Anterior cingulate cortex (tissue), 58 donors: ENCODE measurements around the gene HTR6.

Source experiments
- DNase-seq, 58 donors: peaks; one replicate each; lab custom pipeline; 2025; lab: John Stamatoyannopoulos, UW

Gene HTR6

GRCh38 chr1:19684677-19685076 lies 20.0 kb downstream of the HTR6 start:
- DNase-seq = peak in 1 of 58 donors; percentile 34

- no peak for DNase-seq
Measured at GRCh38 chr1:19685994-19686393, 21.3 kb downstream of the HTR6 start.

- DNase-seq = no peak
Measured at GRCh38 chr1:19687414-19687813, 22.7 kb downstream of the HTR6 start.

GRCh38 chr1:19688041-19688842 lies 23.6 kb downstream of the HTR6 start:
- DNase-seq = no peak

GRCh38 chr1:19689085-19689757 lies 24.5 kb downstream of the HTR6 start:
- DNase-seq = no peak

GRCh38 chr1:19689856-19690255 lies 25.2 kb downstream of the HTR6 start:
- no peak for DNase-seq

GRCh38 chr1:19690342-19690741 lies 25.7 kb downstream of the HTR6 start:
- no peak for DNase-seq

GRCh38 chr1:19694298-19694697 lies 29.6 kb downstream of the HTR6 start:
- no peak for DNase-seq

- no peak for DNase-seq
Measured at GRCh38 chr1:19695772-19696171, 31.1 kb downstream of the HTR6 start.

- no peak for DNase-seq
Measured at GRCh38 chr1:19696820-19697219, 32.1 kb downstream of the HTR6 start.

GRCh38 chr1:19698181-19698580 lies 33.5 kb downstream of the HTR6 start:
- no peak for DNase-seq

GRCh38 chr1:19700079-19700777 lies 35.6 kb downstream of the HTR6 start:
- DNase-seq = no peak

- DNase-seq = no peak
Measured at GRCh38 chr1:19703280-19703679, 38.6 kb downstream of the HTR6 start.

- peak in 57 of 58 donors; percentile 9 to 89 (median 55) for DNase-seq
Measured at GRCh38 chr1:19704247-19705113, 39.8 kb downstream of the HTR6 start.

- DNase-seq = no peak
Measured at GRCh38 chr1:19705464-19705863, 40.8 kb downstream of the HTR6 start.

- DNase-seq = no peak
Measured at GRCh38 chr1:19706136-19706535, 41.5 kb downstream of the HTR6 start.

- no peak for DNase-seq
Measured at GRCh38 chr1:19708567-19709110, 44.0 kb downstream of the HTR6 start.

GRCh38 chr1:19709260-19709793 lies 44.7 kb downstream of the HTR6 start:
- no peak for DNase-seq

- no peak for DNase-seq
Measured at GRCh38 chr1:19710825-19711611, 46.3 kb downstream of the HTR6 start.
